ENCODE results near the gene RASEF. TPM values are rescaled to one million over a fixed set of nuclear protein-coding genes. Genes with fewer than 3 reads are reported as not detected.

The RASEF gene
- total and polyA plus RNA-seq, 2 donors (not counting 3 experiments of a cell fraction or from before 2014, with no cell fraction given) = 0.11 TPM; not detected in 1

DNA sequence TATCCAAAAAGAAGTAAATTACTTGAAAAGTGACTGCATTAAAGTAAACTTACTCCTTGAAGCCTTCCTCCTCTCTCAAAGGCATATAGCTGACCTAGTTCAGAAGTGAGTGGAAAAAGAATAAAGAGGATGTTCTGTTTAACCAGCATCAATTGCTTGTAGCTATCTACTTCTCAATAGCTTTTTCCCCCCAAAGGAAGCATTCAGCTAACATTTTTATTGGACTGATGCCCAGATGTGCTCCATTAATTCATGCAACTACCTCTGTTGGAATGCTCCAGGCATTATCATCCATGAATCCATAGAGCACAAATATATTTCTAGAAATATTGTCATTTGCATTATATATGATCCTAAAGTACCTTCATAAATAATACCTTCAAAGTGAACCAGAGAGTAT lies 132.8 kb downstream of the RASEF start:
- Histone ChIP-seq H3K9ac (replicated peaks; ENCODE audit: extremely low read depth, insufficient read depth, low read length) (no peak overlapping the region), H4K20me1 (replicated peaks; ENCODE audit: control insufficient read depth, extremely low read depth, insufficient read depth, low read length) (no peaks in the 10 kb centered on the region), H3K9me3 (replicated peaks; ENCODE audit: control insufficient read depth, insufficient read depth, low read length) (no peaks in the 10 kb centered on the region), H3K4me1 (ENCODE audit: control insufficient read depth, extremely low read depth, insufficient read depth, low read length) (no peaks in the 10 kb centered on the region), H3K36me3 (ENCODE audit: control insufficient read depth in 2 of 2, extremely low read depth in 1 of 2, insufficient read depth in 2 of 2, low read length in 2 of 2) (no peaks in the 10 kb centered on the region), H2AFZ (ENCODE audit: low read depth, low read length) (no peak overlapping the region), H3K4me2 (ENCODE audit: insufficient read depth, low read length) (no peak overlapping the region), H3K79me2 (ENCODE audit: control insufficient read depth, insufficient read depth, low read length) (no peaks in the 10 kb centered on the region), H3K27ac (ENCODE audit: insufficient read depth, low read depth, low read length) (no peak overlapping the region), H3K9me1 (replicated peaks; ENCODE audit: control insufficient read depth, extremely low read depth, insufficient read depth, low read length) (no peaks in the 10 kb centered on the region), H3K4me3 (replicated peaks in 1 of 3; ENCODE audit: insufficient read depth in 1 of 3, low read depth in 1 of 3, low read length in 3 of 3) (no peak overlapping the region), H3K27me3 (ENCODE audit: control insufficient read depth in 2 of 2, insufficient read depth in 2 of 2, low read length in 2 of 2) (no peaks in the 10 kb centered on the region)
- FAIRE-seq (no peak), DNase-seq (ENCODE audit: low read depth, low spot score) (no peak)
- intact Hi-C loops (cut with micrococcal nuclease) (no loop called here), dilution Hi-C loops (cut with MboI; ENCODE audit: extremely low pct_ligation_motif_present, low sequenced_read_pairs) (no loop called here)
- BruUV-seq (replicated peaks) = no TSS peak
- POLR2A ChIA-PET = no interaction called here
- TF ChIP-seq EZH2 (IDR thresholded peaks at IDR 0.05; ENCODE audit: borderline replicate concordance, low read depth, low read length, severe bottlenecking) (no peak), CTCF (IDR thresholded peaks at IDR 0.05; ENCODE audit: extremely low read depth in 1 of 2, insufficient read depth in 1 of 2, low read depth in 1 of 2, low read length in 2 of 2) (no peak), JUN (IDR thresholded peaks at IDR 0.05; ENCODE audit: borderline replicate concordance, insufficient read depth, insufficient read length, low read depth) (no peak), GATA2 (IDR thresholded peaks at IDR 0.05; ENCODE audit: insufficient read depth, insufficient read length, low read depth, low read length) (no peak), MAX (IDR thresholded peaks at IDR 0.05; ENCODE audit: insufficient read depth, insufficient read length) (no peak), MYC (IDR thresholded peaks at IDR 0.05; ENCODE audit: low read depth, low read length) (no peak), FOS (IDR thresholded peaks at IDR 0.05; ENCODE audit: borderline replicate concordance, insufficient read depth, low read length) (no peak), POLR2AphosphoS5 (IDR thresholded peaks at IDR 0.05; ENCODE audit: insufficient read depth, low read depth, low read length) (no peak), POLR2A (IDR thresholded peaks at IDR 0.05; ENCODE audit: low read depth, low read length) (no peak)
- CTCF ChIA-PET = no interaction called here
